Measurements from ENCODE around the gene CCNL2. TPM values are rescaled to one million over a fixed set of nuclear protein-coding genes. Genes with fewer than 3 reads are reported as not detected.
"Not testable (repeated sequence)": the region's sequence is repeated elsewhere in the genome, so short reads cannot be mapped to it uniquely, and the experiment has no call there.

Gene CCNL2
- 100 to 1,000 TPM; 110 to 112 TPM for total RNA-seq

DNA sequence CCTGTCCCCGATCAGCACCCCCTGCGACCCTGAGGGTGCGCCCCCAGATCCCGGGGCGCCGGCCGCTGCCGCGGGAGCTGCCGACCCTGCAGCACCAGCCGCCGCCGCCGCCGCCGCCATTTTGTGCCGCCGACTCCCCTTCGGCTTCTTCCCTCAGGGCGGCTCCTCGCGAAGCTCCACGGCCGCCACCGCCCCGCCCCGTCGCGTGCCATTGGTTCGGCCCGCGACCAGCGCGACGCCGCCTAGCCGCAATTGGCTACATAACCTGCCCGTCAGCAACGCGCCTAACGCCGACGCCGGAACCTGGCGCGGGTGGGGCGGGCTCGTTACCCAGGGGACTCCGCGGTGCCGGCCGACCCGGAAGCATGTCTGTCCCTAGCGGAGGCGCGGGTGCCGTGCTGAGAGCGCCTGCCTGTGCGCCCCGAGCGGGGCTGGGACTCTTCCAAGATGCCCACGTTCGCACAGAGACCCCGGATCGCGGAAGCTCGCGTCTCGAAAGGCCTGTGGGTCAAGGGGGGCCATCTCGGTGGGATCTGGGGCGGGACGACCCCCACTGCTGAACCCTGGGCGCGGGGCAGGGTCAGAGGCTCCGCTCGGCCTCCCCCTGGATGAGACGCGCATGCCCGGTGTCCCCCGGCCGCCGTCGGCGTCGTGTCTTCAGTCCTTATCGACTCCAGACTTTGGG, at the start of gene CCNL2:
Gene CCNL2 (minus strand): TSS at position 149 of the 685 bp plus-strand sequence. CDS start 29 bp downstream, at position 120.
- ChIA-PET CTCF (interaction anchor here (0.7 to 1.9 kb wide), 7 partner anchors 8 to 73 kb away, joined by 3 to 8 read pairs (median 4); partner anchors contain the start of genes AURKAIP1 and MRPL20), POLR2A (interaction anchor here (0.6 to 1.4 kb wide), 8 partner anchors 8 to 231 kb away, joined by 3 to 16 read pairs (median 4); partner anchors contain the start of genes AURKAIP1 and MRPL20)

DNA sequence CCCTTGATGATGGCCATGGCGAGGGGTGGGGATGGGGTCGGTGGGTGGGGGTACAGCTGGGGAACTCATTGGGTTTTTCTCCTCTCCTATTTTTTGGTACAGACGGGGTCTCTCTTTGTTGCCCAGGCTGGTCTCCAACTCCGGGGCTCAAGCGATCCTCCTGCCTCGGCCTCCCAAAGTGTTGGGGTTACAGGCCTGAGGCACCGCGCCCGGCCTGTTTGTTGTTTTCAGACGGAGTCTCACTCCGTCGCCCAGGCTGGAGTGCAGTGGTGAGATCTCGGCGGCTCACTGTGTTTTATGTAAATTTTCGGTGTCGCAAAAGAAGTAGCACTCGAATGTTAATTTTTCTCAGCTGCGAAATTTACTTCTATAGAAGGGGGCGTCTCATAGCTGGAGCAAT, 47.5 kb upstream of the CCNL2 start:
- POLR2A ChIA-PET, CTCF ChIA-PET: not testable (repeated sequence)

DNA sequence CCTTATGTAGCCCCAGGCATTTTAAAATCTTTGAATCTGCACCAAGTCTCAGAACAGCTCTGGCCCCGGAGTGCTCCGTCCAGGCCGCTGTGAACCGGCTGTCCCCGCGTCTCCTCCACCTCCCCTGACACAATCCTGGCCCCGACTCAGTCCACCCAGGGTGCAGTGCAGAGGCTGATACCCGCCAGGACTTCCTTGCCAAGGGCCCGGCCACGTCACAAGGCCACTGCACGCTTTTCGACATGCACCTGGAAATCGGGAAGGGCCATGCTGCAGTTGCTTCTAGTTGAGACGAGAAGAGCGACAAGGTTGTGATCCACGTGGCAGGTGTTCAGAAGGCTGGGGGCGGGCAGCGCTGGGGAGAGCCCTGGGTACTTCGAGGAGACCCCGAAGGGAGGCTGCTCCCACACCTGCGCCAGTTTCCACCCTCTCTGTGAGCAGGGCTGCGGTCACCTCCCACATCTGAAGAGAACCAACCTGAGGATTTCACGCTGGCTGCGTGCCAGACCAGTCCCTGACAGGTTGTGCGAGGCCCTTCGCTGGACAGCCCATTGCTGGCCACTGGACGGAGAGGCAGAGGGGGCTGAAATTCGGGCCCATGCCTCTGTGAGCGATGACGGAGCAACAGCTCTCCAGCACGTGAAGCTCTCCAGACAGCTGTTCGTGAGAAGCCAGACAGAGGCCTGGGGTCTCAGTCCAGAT, 43.1 kb upstream of the CCNL2 start:
- POLR2A ChIA-PET, result no interaction called here
- CTCF ChIA-PET, result interaction anchor here (0.9 to 1.7 kb wide), 4 partner anchors 14 to 60 kb away, joined by 3 to 6 read pairs (median 4); partner anchors contain the start of gene CCNL2

DNA sequence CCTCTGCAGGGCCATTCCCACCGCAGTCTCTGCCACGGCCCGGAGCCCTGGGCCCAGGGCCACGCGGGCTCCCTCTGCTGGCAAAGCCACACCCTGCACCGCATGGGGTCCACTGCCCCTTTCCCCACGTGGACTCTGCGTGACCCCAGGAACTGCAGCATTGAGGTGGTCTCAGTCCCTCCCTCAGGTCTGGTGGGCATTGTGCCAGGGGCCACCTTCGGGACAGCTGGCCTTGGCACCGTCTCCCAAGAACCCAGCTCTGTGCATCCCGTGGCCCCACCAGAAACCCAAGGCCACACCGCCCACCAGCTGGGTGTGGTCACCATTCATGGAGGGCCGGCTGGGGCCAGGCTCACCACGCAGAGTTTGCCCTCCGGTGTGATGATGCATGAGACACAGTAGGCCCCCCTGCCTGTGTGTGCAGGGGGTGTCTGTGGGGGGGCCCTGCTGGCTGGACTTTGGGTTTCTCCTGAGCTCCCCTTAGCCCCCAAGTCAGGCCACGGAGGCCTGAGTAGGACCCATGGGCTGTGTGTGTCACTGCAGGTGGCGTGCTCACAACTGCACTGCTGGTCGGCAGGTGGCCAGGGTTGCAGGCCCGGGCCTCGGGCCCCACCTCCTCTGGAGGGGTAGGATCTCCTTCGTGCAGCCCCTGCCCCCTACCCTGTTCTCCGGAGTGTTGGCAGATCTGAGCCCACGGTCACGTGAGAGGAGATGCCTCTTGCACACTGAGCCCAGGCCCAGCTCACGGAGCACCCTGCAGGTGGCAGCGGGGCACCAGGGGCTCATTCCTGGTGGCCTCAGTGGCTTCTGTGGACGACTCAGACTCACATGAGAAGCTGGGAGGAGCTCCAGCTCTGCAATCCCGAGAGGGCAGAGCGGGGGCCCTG, 42.1 kb upstream of the CCNL2 start:
- POLR2A ChIA-PET, result no interaction called here
- CTCF ChIA-PET, result interaction anchor here (0.6 to 1.7 kb wide), 13 partner anchors 9 to 151 kb away, joined by 3 to 6 read pairs (median 4); partner anchors contain the start of gene CCNL2

DNA sequence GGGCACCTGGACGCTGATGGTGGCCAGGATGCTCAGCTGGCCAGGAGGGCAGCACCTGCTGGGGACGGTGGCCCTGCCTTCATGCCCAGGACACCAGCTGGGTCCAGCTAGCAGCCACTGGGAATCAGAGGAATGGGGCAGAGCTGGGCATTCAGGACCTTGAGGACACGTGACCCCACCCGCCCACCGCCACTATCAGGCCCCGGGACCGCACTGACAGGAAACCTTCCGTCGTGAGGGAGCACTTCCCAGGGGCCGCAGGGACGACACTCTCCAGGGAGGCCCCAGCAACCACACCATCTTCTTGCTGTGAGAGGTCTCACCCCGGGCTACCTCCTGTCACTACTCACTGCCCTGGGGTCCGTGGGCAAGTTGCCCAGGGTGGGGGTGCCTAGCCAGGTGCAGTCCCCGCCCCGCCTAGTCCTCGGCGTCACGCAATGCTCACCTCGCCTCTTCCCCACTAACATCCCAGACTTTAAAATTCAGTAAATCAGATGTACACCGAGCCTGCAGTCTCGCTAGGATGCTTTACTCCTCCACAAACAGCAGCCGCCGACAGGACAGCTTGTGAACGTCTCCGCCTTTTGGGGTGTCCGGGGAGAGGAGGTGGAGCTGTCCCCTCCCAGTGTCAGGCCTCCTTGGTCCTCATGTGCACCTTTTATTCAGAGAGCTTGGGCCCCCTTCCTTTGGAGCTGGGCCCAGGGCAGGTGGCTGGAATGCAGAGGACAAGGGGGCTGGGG, 41.3 kb upstream of the CCNL2 start:
- POLR2A ChIA-PET, result no interaction called here
- CTCF ChIA-PET, result interaction anchor here (0.6 to 1.5 kb wide), 9 partner anchors 8 to 152 kb away, joined by 3 to 5 read pairs (median 4); partner anchors contain the start of gene CCNL2

DNA sequence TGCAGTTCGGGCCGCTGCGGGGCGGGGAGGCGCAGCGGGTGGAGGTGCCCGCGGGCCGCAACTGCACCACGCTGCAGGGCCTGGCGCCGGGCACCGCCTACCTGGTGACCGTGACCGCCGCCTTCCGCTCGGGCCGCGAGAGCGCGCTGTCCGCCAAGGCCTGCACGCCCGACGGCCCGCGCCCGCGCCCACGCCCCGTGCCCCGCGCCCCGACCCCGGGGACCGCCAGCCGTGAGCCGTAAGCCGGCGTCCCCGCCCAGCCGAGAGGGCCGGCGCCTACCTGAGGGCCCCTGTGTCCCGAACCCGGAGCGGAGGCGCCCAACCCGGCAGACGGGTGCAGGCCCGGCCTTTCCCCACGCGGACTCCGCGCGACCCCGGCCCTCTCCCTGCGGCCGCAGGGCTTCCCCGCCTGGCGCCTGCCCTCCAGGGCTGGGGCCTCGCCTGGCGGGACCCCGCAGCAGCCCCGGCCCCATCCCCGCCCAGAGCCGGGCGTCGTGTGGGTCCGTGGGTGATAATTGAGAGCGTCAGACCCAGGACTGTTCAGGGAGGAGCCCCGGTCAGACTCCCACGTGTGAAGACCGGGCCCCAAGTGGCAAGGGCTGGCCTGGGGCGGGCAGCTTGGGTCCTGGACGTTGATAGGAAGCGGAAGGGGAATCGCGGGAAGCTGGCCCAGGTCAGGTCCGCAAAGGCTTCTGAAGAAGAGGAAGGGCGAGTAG, 40.6 kb upstream of the CCNL2 start:
- POLR2A ChIA-PET, result no interaction called here
- CTCF ChIA-PET, result interaction anchor here (1.0 to 1.4 kb wide), 2 partner anchors 11 to 64 kb away, joined by 3 read pairs; no protein-coding TSS in a partner anchor

DNA sequence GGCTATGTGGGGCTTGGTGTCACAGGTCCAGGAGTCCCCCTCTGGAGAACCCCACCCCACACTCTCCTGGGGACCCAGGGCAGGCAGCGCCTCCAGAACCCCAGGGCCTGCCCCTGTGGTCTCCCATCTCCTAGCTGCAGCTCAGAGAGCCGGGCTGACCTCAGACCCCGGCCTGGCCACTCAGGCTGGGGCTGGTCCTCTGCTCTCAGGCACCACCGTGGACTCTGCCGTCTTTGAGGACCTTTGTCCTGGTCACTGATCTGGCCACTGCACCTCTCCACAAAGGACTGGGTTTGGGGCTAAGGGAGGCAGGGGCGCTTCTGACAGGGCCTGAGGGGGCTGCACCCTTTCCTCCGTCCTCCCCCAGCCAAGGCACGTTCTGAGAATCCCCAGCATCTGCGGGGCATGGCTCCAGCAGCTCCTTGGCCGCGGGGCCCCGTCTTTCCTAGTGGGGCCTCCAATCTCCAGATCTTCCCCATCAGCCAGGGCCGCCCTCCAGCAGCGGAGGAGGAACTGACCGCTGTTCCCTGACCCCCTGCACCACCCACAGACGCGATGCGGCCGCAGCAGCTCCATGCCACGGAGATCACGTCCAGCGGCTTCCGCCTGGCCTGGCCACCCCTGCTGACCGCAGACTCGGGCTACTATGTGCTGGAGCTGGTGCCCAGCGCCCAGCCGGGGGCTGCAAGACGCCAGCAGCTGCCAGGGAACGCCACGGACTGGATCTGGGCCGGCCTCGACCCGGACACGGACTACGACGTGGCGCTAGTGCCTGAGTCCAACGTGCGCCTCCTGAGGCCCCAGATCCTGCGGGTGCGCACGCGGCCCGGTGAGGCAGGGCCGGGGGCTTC, 39.6 kb upstream of the CCNL2 start:
- ChIA-PET CTCF (interaction anchor here (0.8 kb wide), 1 partner anchor 470 kb away, joined by 3 read pairs; no protein-coding TSS in a partner anchor), POLR2A (no interaction called here)

DNA sequence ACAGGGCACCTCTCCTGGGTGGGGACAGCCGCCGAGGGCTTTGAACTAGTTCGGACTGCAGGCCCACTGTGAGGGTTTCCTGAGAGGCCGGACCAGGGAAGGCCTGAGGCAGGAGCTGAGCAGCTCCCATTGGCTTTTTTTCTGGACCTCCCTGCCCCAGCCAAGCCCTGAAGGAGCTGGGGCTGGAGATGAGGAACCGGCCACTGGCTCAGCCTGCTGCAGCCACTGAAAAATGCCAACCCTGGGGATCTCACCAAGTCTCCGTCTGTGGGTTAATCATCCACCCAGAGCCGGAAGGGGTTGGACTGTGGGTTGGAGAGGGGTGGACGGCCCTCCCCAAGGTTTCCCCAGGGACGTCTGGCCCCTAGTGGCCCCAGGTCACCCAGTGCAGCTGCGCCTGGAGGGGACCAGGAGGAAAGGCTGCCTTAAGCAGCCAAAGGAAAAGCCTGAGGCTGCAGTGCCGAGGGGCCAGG, 38.8 kb upstream of the CCNL2 start:
- POLR2A ChIA-PET, result interaction anchor here (0.6 kb wide), 1 partner anchor 304 kb away, joined by 3 read pairs; no protein-coding TSS in a partner anchor
- CTCF ChIA-PET, result interaction anchor here (0.8 to 1.0 kb wide), 2 partner anchors 143 to 471 kb away, joined by 3 read pairs; no protein-coding TSS in a partner anchor

DNA sequence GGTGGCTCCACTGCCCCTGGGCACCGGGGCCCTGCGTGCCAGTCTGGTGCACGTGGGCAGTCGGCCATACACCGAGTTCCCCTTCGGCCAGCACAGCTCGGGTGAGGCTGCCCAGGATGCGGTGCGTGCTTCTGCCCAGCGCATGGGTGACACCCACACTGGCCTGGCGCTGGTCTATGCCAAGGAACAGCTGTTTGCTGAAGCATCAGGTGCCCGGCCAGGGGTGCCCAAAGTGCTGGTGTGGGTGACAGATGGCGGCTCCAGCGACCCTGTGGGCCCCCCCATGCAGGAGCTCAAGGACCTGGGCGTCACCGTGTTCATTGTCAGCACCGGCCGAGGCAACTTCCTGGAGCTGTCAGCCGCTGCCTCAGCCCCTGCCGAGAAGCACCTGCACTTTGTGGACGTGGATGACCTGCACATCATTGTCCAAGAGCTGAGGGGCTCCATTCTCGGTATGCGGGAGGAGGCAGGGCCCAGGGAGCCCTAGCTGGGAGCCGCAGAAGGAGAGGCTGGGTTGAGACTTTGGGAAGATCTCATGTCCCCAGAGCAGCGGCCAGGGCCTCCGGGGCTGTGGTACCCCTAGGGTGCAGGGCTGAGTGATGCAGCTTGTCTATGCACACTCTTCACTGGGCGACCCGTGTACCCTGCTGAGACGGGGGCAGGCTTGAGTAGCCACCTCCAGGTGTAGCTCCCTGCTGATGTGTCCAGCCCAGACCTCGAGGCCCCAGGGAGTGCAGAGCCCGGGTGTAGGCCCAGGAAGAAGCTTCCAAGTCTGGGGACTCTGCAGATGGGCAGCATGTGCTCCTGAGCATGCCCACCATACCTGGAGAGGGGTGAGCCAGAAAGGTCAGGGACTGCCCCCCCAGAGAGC, 38.1 kb upstream of the CCNL2 start:
- POLR2A ChIA-PET, result no interaction called here

DNA sequence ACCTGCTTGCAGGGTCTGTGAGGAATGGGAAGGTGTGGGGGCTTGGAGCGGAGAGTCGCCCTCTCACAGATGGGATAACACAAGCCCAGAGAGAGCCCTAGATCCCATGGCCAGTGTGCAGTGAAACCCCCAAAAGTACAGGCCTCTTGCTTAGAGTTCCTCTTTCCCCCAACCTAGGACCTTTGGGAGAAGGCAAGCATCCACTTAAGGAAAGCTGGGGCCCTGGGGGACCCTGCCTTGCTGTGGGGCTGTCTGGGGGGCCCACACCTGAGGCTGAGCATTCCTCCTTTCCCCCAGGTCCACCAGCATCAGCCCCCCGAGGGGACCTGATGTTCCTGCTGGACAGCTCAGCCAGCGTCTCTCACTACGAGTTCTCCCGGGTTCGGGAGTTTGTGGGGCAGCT, 37.5 kb upstream of the CCNL2 start:
- CTCF ChIA-PET, result interaction anchor here (1.0 kb wide), 1 partner anchor 142 kb away, joined by 3 read pairs; no protein-coding TSS in a partner anchor
- POLR2A ChIA-PET, result no interaction called here

More for the DNA sequence above, 38.1 kb upstream of the CCNL2 start:
- CTCF ChIA-PET, result interaction anchor here (0.8 to 1.0 kb wide), 2 partner anchors 142 to 471 kb away, joined by 3 read pairs; no protein-coding TSS in a partner anchor

DNA sequence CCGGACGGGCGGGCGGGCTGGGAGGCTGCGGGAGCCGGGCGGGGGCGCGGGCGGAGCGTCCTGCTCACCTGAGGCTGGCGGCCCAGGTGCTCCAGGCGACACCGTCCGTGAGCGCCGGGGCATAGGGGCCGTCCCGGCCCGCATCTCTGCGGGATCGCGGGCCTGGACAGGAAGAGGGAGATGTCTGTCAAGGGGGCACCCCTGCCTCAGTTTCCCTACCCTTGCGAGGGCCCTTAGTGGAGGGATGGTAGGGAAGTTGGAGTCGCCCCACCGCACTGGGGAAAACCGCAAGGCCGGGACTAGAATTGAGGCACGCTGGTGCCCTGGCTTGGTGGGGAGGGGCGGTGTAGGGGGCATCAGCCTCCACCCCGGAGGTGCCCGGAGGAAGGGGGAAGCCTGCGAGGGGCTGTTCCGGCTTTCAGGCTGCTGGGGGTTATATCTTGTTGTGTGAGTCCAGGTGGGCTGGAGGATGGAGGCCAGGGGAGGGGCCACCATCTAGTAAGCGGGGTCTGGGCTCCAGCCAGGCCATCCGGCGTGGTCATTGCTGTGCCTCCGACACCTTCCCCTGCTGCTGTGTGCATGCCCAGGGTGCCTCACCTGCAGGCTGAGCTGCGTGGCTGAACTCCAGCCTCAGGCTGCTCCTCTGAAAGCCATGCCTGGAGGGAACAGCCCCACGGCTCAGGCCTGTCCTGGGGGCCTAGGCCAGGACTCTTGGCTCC, 36.9 kb upstream of the CCNL2 start:
- CTCF ChIA-PET, result no interaction called here
- POLR2A ChIA-PET, result no interaction called here

DNA sequence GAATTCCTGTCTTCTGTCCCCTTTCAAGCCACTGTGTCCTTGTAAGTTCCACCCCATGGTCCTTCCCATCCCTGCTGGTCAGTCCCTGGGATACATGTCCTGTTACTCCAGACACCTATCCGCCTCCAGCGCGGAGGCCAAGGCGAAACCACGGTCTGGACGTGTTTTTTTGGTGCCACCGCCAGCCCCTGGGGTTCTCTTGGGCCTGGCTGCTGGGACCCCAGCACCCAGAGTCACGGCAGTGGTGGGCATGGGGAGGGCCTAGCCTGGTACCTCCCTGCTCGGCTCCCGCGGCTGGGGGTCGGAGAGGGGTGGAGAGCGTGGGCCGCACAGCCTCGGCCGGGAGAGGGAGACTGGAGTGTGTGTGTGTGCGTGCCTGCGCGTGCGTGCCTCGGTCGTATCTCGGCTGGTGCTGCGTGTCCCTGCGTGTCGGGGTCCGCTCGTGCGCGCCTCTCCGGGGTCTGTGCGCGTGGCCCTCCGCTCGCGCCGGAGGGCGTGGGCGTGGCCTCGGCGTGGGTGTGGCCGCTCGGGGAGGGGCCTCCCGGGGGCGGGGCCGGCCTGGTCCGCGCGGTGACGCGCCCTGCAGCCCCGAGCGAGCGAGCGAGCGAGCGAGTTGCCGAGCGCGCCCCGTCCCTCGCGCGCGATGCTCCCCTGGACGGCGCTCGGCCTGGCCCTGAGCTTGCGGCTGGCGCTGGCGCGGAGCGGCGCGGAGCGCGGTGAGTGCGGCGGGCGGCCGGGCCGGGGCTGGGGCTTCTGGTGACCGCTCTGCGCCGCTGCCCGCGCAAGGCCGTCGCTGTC, 36.2 kb upstream of the CCNL2 start, which contains the start of gene VWA1:
Gene VWA1 (plus strand): TSS at position 585 of the 798 bp plus-strand sequence. CDS start 59 bp downstream, at position 644.
- POLR2A ChIA-PET, result interaction anchor here (0.6 kb wide), 1 partner anchor 31 kb away, joined by 3 read pairs; no protein-coding TSS in a partner anchor
- CTCF ChIA-PET, result no interaction called here

DNA sequence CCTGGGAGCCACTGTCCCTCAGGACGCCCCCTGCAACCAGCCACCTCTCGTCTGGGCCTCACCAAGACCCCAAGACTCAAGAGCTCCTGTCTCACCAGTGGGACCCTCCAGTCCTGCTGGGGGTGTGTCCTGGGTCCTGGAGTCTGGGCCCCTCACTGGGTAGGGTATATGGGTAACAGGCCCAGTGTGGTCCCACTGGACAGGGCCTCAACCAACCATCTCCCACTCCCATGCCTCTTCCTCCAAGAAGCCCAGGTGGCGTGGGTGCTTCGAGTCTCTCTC, 35.6 kb upstream of the CCNL2 start:
- POLR2A ChIA-PET, result interaction anchor here (0.6 kb wide), 1 partner anchor 30 kb away, joined by 3 read pairs; no protein-coding TSS in a partner anchor
- CTCF ChIA-PET, result interaction anchor here (1.2 to 1.5 kb wide), 2 partner anchors 27 to 32 kb away, joined by 3 read pairs; no protein-coding TSS in a partner anchor

DNA sequence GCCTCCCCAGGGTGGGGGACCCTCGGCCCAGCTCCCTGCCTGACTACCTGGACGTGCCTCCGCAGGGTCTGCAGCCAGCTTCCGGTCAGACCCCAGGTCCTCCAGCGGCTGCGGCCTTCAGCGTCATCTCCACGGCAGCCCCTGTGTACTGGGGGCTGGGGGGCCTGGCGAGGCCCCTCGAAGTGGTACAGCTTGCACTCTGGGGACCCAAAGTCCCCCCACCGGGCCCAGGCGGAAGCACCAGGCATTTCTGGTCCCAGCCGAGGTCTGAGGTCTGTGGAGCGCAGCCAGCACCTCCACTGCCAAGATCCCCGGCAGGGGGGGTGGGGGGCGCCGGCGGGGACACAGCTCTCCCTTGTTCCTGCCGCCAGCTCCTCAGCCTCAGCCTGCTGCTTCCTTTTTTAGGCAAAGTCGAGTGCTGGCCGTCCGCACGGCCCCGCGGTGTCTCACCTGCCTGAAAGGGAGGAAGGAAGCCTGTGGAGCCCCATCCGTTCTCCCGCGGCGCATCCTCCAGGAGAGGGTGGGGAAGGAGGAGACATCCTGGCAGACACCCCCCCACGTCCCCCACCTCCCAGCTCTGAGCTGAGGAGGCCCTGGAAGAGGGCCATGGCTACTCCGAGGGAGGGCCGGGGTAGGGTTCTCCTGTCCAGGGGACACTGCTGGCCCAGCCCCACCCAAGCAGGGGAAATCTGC, 35.1 kb upstream of the CCNL2 start:
- CTCF ChIA-PET, result interaction anchor here (1.2 to 1.5 kb wide), 2 partner anchors 26 to 32 kb away, joined by 3 read pairs; no protein-coding TSS in a partner anchor
- POLR2A ChIA-PET, result interaction anchor here (0.6 kb wide), 1 partner anchor 30 kb away, joined by 3 read pairs; no protein-coding TSS in a partner anchor
